SK-N-MC (cell line): ENCODE data around the gene ACVR1B.

Experiments used
- DNase-seq: peaks from one replicate; pipeline ENCODE4 v3.0.0-alpha.2; 2011; ENCODE audit warnings: low read depth, low spot score
- H3K27ac ChIP-seq: fragments of 200-600 bp; sonication (generic); 2 replicates; pipeline ENCODE4 v1.5.1; 2016; ENCODE audit warnings: mixed run types
- H3K36me3 ChIP-seq: fragments of 200-600 bp; sonication (generic); 2 replicates; pipeline ENCODE4 v1.6.1; 2017; ENCODE audit warnings: antibody characterized with exemption, low read length, mixed read lengths; ENCODE audit not compliant: insufficient read depth
- H3K4me3 ChIP-seq: fragments of 200-600 bp; sonication (generic); 2 replicates; pipeline ENCODE4 v1.5.1; 2016
- H3K9ac ChIP-seq: fragments of 200-600 bp; sonication (generic); 2 replicates; pipeline ENCODE4 v1.8.0; 2017; ENCODE audit warnings: mixed run types, mixed read lengths; ENCODE audit not compliant: insufficient read length
- H3K9me3 ChIP-seq: fragments of 200-600 bp; sonication (generic); 2 replicates; pipeline ENCODE4 v1.6.1; 2017; ENCODE audit warnings: low read depth, mild to moderate bottlenecking, antibody characterized with exemption, low read length, moderate library complexity, mixed read lengths
- EZH2 ChIP-seq: fragments of 200-600 bp; sonication (generic); IDR thresholded peaks from one replicate; pipeline ENCODE4 v1.6.1; 2017; ENCODE audit warnings: antibody characterized with exemption
- FOXP2 ChIP-seq: optimal IDR thresholded peaks from 2 replicates; pipeline ENCODE3; 2011; ENCODE audit warnings: mild to moderate bottlenecking, moderate library complexity; ENCODE audit not compliant: insufficient read depth; ENCODE audit errors: extremely low read length, control extremely low read depth
- POLR2AphosphoS5 ChIP-seq: IDR thresholded peaks from 2 replicates; pipeline ENCODE4 v1.6.1; 2012; ENCODE audit warnings: mild to moderate bottlenecking, low read depth, low read length, borderline replicate concordance

The ACVR1B gene

GRCh38 chr12:51951199-51951842 lies at the start of gene ACVR1B:
ACVR1B (plus strand) TSS chr12:51951699; CDS start chr12:51951744, 45 bp downstream.
- Histone ChIP-seq H3K9me3 (no peaks in the 10 kb centered on the region), H3K9ac (peak within 1 kb of the TSS; percentile 95), H3K36me3 (peaks cover 3% of the 10 kb centered on the region), H3K4me3 (peak within 1 kb of the TSS; percentile 91), H3K27ac (peak within 1 kb of the TSS; percentile 43; the same call in 1 of the 2 replicates)
- DNase-seq: peak; percentile 39
- no peak for TF ChIP-seq FOXP2
- TF ChIP-seq POLR2AphosphoS5: peak; percentile 34; the same call in 1 of the 2 replicates

GRCh38 chr12:51901881-51902280 lies 49.6 kb upstream of the ACVR1B start:
- no peaks in the 10 kb centered on the region for H3K36me3 ChIP-seq
- H3K27ac ChIP-seq: no peak overlapping the region
- TF ChIP-seq POLR2AphosphoS5: no peak
- TF ChIP-seq EZH2: no peak
- no peak for TF ChIP-seq FOXP2
- no peak for DNase-seq
- no peak overlapping the region for H3K4me3 ChIP-seq
- H3K9ac ChIP-seq: no peak overlapping the region
- H3K9me3 ChIP-seq: no peaks in the 10 kb centered on the region

- no peak overlapping the region for H3K27ac ChIP-seq
- no peak overlapping the region for H3K4me3 ChIP-seq
- no peak overlapping the region for H3K9ac ChIP-seq
- H3K9me3 ChIP-seq: no peaks in the 10 kb centered on the region
- no peak for DNase-seq
- no peaks in the 10 kb centered on the region for H3K36me3 ChIP-seq
- TF ChIP-seq FOXP2 (no peak), EZH2 (no peak), POLR2AphosphoS5 (no peak)
These were observed 46.5 kb upstream of the ACVR1B start for GRCh38 chr12:51904951-51905470.

- TF ChIP-seq EZH2: no peak
- no peak for TF ChIP-seq FOXP2
- TF ChIP-seq POLR2AphosphoS5: no peak
- no peak overlapping the region for H3K4me3 ChIP-seq
- H3K9ac ChIP-seq: no peak overlapping the region
- no peaks in the 10 kb centered on the region for H3K36me3 ChIP-seq
- no peak for DNase-seq
- H3K9me3 ChIP-seq: no peaks in the 10 kb centered on the region
- H3K27ac ChIP-seq: no peak overlapping the region
These were observed 45.7 kb upstream of the ACVR1B start for GRCh38 chr12:51905471-51906429.

GRCh38 chr12:51906430-51907082 lies 44.9 kb upstream of the ACVR1B start:
- TF ChIP-seq POLR2AphosphoS5 (no peak), FOXP2 (no peak), EZH2 (no peak)
- Histone ChIP-seq H3K27ac (no peak overlapping the region), H3K4me3 (no peak overlapping the region), H3K36me3 (no peaks in the 10 kb centered on the region), H3K9me3 (no peaks in the 10 kb centered on the region), H3K9ac (no peak overlapping the region)
- no peak for DNase-seq

- H3K4me3 ChIP-seq: no peak within 1 kb of the TSS
- H3K36me3 ChIP-seq: no peaks in the 10 kb centered on the region
- H3K9ac ChIP-seq: no peak within 1 kb of the TSS
- DNase-seq: no peak
- H3K9me3 ChIP-seq: no peaks in the 10 kb centered on the region
- no peak for TF ChIP-seq POLR2AphosphoS5
- no peak for TF ChIP-seq EZH2
- TF ChIP-seq FOXP2: no peak
- no peak within 1 kb of the TSS for H3K27ac ChIP-seq
These were observed 44.2 kb upstream of the ACVR1B start, which contains the start of gene ACVRL1 for GRCh38 chr12:51907083-51907855. ACVRL1 (plus strand) TSS chr12:51907504; CDS start chr12:51912475, 4,971 bp downstream.

- TF ChIP-seq EZH2: no peak
- no peak for TF ChIP-seq POLR2AphosphoS5
- no peak for TF ChIP-seq FOXP2
- H3K27ac ChIP-seq: no peak overlapping the region
- no peaks in the 10 kb centered on the region for H3K9me3 ChIP-seq
- DNase-seq: no peak
- H3K9ac ChIP-seq: no peak overlapping the region
- H3K4me3 ChIP-seq: no peak overlapping the region
- H3K36me3 ChIP-seq: no peaks in the 10 kb centered on the region
These were observed 43.6 kb upstream of the ACVR1B start for GRCh38 chr12:51907856-51908425.
